Neural cell (in vitro differentiated cells): Measurements from ENCODE around the gene CTRB1. TPM values are rescaled to one million over a fixed set of nuclear protein-coding genes. Genes with fewer than 3 reads are reported as not detected.

ENCODE experiments used
- H2AFZ ChIP-seq: fragments of 200-600, 300-800 bp; sonication (generic), shearing (Covaris generic); 2 replicates; pipeline ENCODE4 v1.6.0; 2014; ENCODE audit warnings: low read depth, mild to moderate bottlenecking, antibody characterized with exemption, low read length, moderate library complexity
- H3F3A ChIP-seq: fragments of 200-600 bp; shearing (Covaris generic); 2 replicates; pipeline ENCODE4 v1.6.1; 2016; ENCODE audit warnings: mild to moderate bottlenecking, moderate library complexity, mixed read lengths, antibody characterized with exemption, low read length; ENCODE audit not compliant: insufficient read depth, poor library complexity, severe bottlenecking
- H3K27ac ChIP-seq: fragments of 200-600, 300-800 bp; sonication (generic), shearing (Covaris generic); 2 replicates; pipeline ENCODE4 v1.5.1; 2014; ENCODE audit warnings: mild to moderate bottlenecking, low read length, moderate library complexity
- H3K27me3 ChIP-seq: fragments of 300-800, 200-600 bp; sonication (generic), shearing (Covaris generic); 2 replicates; pipeline ENCODE4 v1.6.0; 2014; ENCODE audit warnings: mild to moderate bottlenecking, low read depth, low read length, moderate library complexity; ENCODE audit not compliant: insufficient read depth
- H3K36me3 ChIP-seq: fragments of 300-800, 200-600 bp; sonication (generic), shearing (Covaris generic); 2 replicates; pipeline ENCODE4 v1.5.1; 2014; ENCODE audit warnings: mild to moderate bottlenecking, antibody characterized with exemption, low read length, moderate library complexity; ENCODE audit not compliant: insufficient read depth
- H3K4me2 ChIP-seq: fragments of 300-800, 200-600 bp; sonication (generic), shearing (Covaris generic); 2 replicates; pipeline ENCODE4 v1.6.0; 2014; ENCODE audit warnings: mild to moderate bottlenecking, low read length
- H3K4me3 ChIP-seq: fragments of 300-800, 200-600 bp; sonication (generic), shearing (Covaris generic); 2 replicates; pipeline ENCODE4 v1.5.1; 2014; ENCODE audit warnings: mild to moderate bottlenecking, low read length, moderate library complexity
- H3K79me2 ChIP-seq: fragments of 200-600 bp; shearing (Covaris generic); replicated peaks from 2 replicates; pipeline ENCODE4 v1.6.0; 2014; ENCODE audit warnings: mild to moderate bottlenecking, low read length, moderate library complexity; ENCODE audit not compliant: insufficient read depth
- H3K9ac ChIP-seq: fragments of 300-800, 200-600 bp; sonication (generic), shearing (Covaris generic); 2 replicates; pipeline ENCODE4 v1.6.1; 2016; ENCODE audit warnings: mild to moderate bottlenecking, low read length, mixed read lengths
- H3K9me2 ChIP-seq: fragments of 200-600 bp; shearing (Covaris generic); 2 replicates; pipeline ENCODE4 v1.6.1; 2016; ENCODE audit warnings: mild to moderate bottlenecking, low read length, mixed read lengths; ENCODE audit not compliant: insufficient read depth
- H3K9me3 ChIP-seq: fragments of 200-600, 300-800 bp; sonication (generic), shearing (Covaris generic); 2 replicates; pipeline ENCODE4 v1.6.1; 2016; ENCODE audit warnings: mild to moderate bottlenecking, mixed run types, low read length, moderate library complexity, mixed read lengths
- H4K20me1 ChIP-seq: fragments of 200-600 bp; shearing (Covaris generic); 2 replicates; pipeline ENCODE4 v1.6.1; 2016; ENCODE audit warnings: mild to moderate bottlenecking, mixed run types; ENCODE audit not compliant: insufficient read depth
- CTCF ChIP-seq: fragments of 450-650 bp; IDR thresholded peaks from 2 replicates; pipeline ENCODE4 v1.5.1; 2014; ENCODE audit warnings: antibody characterized with exemption, mild to moderate bottlenecking, moderate library complexity; ENCODE audit not compliant: poor library complexity, severe bottlenecking
- EP300 ChIP-seq: fragments of 450-650 bp; conservative IDR thresholded peaks from 2 replicates; pipeline ENCODE4 v1.6.1; 2014; ENCODE audit warnings: antibody characterized with exemption, mild to moderate bottlenecking, moderate library complexity; ENCODE audit not compliant: poor library complexity, severe bottlenecking
- EZH2 ChIP-seq: fragments of 200-600, 300-800 bp; shearing (Covaris generic), sonication (generic); IDR thresholded peaks from 2 replicates; pipeline ENCODE4 v1.6.1; 2014; ENCODE audit warnings: antibody characterized with exemption, low read length, borderline replicate concordance, mild to moderate bottlenecking; ENCODE audit not compliant: insufficient read depth, poor library complexity, severe bottlenecking
- MXI1 ChIP-seq: fragments of 450-650 bp; conservative IDR thresholded peaks from 2 replicates; pipeline ENCODE4 v1.6.1; 2014; ENCODE audit warnings: antibody characterized with exemption, mild to moderate bottlenecking; ENCODE audit not compliant: poor library complexity, severe bottlenecking
- POLR2AphosphoS5 ChIP-seq: IDR thresholded peaks from 2 replicates; pipeline ENCODE4 v1.6.1; 2012
- RAD21 ChIP-seq: fragments of 450-650 bp; conservative IDR thresholded peaks from 2 replicates; pipeline ENCODE4 v1.6.1; 2014; ENCODE audit warnings: antibody characterized with exemption, mild to moderate bottlenecking, moderate library complexity
- REST ChIP-seq: IDR thresholded peaks from 2 replicates; pipeline ENCODE4 v1.6.1; 2012; ENCODE audit warnings: borderline replicate concordance
- SMC3 ChIP-seq: fragments of 450-650 bp; conservative IDR thresholded peaks from 2 replicates; pipeline ENCODE4 v1.6.1; 2014; ENCODE audit warnings: antibody characterized with exemption, mild to moderate bottlenecking, moderate library complexity; ENCODE audit not compliant: poor library complexity
- TAF1 ChIP-seq: IDR thresholded peaks from 2 replicates; pipeline ENCODE4 v1.6.1; 2012; ENCODE audit warnings: low read depth
- polyA plus RNA-seq: library from polyadenylated mRNA; depleted of rRNA; stranded (reverse); fragments of >200 nt; gene quantifications from 2 replicates; pipeline ENCODE4 v1.2.3, GENCODE V29; 2014

CTRB1 gene
- polyA plus RNA-seq, 1 donor from 2014 or later = not detected

- Histone ChIP-seq H3F3A (no peaks in the 10 kb centered on the region), H3K4me3 (peak overlapping the region; percentile 95), H3K9ac (no peak overlapping the region), H3K36me3 (no peaks in the 10 kb centered on the region), H3K27ac (no peak overlapping the region), H2AFZ (no peak overlapping the region), H3K27me3 (no peaks in the 10 kb centered on the region), H3K79me2 (peaks cover 70% of the 10 kb centered on the region), H3K4me2 (no peak overlapping the region), H4K20me1 (no peaks in the 10 kb centered on the region), H3K9me2 (no peaks in the 10 kb centered on the region), H3K9me3 (no peaks in the 10 kb centered on the region)
- no peak for TF ChIP-seq CTCF
- TF ChIP-seq TAF1 = no peak
- TF ChIP-seq RAD21 = no peak
- no peak for TF ChIP-seq EP300
- no peak for TF ChIP-seq MXI1
- no peak for TF ChIP-seq SMC3
- TF ChIP-seq POLR2AphosphoS5 = no peak
- TF ChIP-seq REST = no peak
- no peak for TF ChIP-seq EZH2
Observed at GRCh38 chr16:75262800-75263127, 44.0 kb downstream of the CTRB1 start.

- Histone ChIP-seq H3K4me2 (no peak overlapping the region), H3K27ac (no peak overlapping the region), H3K36me3 (no peaks in the 10 kb centered on the region), H3K27me3 (no peaks in the 10 kb centered on the region), H2AFZ (no peak overlapping the region), H3K79me2 (peaks cover 63% of the 10 kb centered on the region), H3K9me2 (no peaks in the 10 kb centered on the region), H3K9ac (no peak overlapping the region), H3K4me3 (peak overlapping the region; percentile 95), H4K20me1 (no peaks in the 10 kb centered on the region), H3K9me3 (no peaks in the 10 kb centered on the region), H3F3A (no peaks in the 10 kb centered on the region)
- TF ChIP-seq EP300 (no peak), MXI1 (no peak), POLR2AphosphoS5 (no peak), TAF1 (no peak), RAD21 (no peak), CTCF (no peak), EZH2 (no peak), SMC3 (no peak), REST (no peak)
Observed at GRCh38 chr16:75263291-75263962, 44.6 kb downstream of the CTRB1 start.
